ENCODE measurements around the gene CD302.
"Not testable (repeated sequence)": the region's sequence is repeated elsewhere in the genome, so short reads cannot be mapped to it uniquely, and the experiment has no call there.

CD302 gene

DNA sequence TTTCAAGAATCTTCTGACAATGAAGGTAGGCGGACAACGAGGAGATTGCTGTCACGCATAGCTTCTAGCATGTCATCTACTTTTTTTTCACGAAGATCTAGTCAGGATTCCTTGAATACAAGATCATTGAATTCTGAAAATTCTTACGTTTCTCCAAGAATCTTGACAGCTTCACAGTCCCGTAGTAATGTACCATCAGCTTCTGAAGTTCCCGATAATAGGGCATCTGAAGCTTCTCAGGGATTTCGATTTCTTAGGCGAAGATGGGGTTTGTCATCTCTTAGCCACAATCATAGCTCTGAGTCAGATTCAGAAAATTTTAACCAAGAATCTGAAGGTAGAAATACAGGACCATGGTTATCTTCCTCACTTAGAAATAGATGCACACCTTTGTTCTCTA, 49.9 kb downstream of the CD302 start:
- no peak for DNase-seq (ENCODE audit: low read depth)

DNA sequence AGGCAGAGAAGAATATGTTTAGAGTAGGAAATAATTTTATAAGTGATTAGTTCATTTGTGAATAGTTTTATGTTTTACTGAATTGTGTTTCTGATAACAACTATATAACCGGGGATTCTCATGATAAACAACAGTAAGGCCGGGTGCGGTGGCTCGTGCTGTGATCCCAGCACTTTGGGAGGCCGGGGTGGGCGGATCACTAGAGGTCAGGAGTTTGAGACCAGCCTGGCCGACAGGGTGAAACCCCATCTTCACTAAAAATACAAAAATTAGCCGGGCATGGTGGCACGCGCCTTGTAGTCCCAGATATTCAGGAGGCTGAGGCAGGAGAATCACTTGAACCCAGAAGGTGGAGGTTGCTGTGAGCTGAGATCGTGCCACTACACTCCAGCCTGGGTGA, 52.8 kb downstream of the CD302 start:
- DNase-seq (ENCODE audit: low read depth) = not testable (repeated sequence)

DNA sequence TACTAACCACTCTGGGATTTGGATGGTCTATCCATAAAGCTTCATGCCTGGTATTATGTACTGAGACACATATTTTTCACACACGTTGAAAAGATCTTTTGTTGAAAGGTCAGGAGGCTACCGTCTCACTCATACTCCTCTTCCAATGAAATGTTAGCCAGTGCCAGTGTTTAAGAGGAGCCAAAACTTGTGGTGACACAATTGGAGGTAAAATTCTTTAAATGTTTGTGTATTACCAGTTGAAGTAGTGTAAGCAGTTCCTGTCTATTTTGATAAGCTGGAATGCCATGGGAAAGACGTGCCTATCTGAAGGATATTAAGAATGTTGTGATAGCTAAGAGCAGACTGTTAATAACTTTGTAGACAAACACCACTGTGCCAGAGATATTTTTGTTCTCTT, 53.6 kb downstream of the CD302 start:
- no peak for DNase-seq (ENCODE audit: low read depth)

DNA sequence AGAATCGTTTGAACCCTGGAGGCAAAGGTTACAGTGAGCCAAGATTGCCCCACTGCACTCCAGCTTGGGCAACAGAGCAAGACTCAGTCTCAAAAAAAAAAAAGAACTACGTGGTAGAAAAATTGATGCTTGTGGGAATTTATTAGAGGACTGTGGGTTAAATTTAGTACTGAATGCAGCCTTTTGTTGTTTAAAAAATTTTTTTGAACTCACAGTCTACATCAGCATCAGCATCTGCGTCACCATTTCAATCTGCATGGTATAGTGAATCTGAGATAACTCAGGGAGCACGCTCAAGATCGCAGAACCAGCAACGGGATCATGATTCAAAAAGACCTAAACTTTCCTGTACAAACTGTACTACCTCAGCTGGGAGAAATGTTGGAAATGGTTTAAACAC, 55.2 kb downstream of the CD302 start:
- no peak for DNase-seq (ENCODE audit: low read depth)

DNA sequence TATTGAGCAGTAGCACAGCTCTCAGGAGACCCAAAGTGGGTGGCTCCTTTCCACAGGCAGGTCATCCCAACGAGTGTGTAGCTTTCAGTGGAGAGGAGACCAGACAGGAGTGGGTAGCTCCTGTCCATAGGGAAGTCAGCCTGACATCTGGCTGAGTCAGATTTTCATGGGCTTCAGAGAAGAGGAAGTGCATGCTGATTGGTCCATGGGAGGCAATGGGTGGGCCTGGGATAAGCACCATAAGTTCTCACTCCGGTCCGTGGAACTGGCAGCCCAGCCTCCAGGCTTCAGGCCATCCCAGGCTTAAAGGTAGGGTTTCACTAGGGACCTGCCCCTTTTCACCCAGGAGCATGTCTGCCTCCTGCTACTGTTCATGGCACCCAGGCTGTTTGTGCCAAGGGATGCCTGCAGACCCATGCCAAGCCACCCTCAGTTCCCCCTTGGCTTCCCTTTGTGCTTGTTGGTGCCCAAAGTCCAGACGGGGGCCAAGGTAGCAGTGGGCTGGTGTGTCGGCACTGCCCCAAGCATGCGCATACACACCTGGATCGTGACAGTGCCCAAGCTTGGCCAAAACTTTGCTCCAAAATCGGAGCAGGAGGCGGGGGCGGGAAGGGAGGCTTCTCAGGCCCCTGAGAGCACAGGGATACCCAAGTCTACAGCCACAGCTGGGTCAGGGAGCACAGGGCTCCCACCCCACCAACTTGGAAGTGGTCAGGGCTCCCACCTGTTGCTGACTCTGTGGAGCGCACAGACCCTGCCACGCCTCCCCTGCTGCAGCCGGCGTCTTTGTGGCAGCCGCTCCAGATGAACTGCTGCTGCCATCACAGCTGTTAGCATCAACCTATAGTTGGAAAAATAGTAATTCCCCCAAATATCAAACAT, 59.3 kb downstream of the CD302 start:
- no peak for DNase-seq (ENCODE audit: low read depth)

DNA sequence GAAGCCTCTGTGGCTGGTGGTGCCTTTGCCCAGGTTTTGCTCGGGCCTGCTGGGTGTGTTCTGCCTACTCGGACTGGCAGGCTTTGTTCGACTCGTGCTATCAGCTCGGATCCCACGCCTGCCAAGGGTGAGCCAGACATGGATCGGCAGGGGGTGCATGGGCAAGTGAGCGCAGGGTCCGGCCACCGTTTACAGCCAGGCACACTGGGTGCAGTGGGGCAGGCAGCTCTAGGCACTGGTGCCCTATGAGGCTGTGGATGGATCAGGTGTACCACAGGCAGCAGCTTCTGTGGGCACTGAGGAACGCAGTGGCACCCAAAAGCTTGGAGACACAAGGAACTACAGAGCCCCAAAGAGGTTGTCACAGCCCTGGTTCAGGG, 60.1 kb downstream of the CD302 start:
- DNase-seq (ENCODE audit: low read depth) = no peak

DNA sequence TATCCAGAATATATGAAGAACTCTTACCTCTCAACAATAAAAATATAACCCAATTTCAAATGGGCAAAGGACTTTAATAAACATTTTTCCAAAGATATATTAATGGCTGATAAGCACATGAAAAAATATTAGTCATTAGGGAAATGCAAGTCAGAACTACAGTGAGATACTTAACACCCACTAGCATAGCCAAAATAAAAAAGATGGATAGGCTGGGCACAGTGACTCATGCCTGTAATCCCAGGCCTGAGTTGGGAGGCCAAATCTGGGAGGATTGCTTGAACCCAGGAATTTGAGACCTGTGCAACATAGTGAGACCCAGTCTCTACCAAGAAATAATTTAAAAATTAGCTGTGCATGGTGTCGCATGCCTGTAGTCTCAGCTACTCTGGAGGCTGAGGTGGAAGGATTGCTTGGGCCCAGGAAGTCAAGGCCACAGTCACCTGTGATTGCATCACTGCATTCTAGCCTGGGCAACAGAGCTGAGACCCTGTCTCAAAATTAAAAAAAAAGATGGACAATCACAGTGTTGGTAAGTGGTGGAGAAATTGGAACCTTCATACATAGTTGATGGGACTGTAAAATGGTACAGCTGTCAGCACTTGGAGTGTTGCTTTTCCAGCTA, 60.6 kb downstream of the CD302 start:
- no peak for DNase-seq (ENCODE audit: low read depth)

DNA sequence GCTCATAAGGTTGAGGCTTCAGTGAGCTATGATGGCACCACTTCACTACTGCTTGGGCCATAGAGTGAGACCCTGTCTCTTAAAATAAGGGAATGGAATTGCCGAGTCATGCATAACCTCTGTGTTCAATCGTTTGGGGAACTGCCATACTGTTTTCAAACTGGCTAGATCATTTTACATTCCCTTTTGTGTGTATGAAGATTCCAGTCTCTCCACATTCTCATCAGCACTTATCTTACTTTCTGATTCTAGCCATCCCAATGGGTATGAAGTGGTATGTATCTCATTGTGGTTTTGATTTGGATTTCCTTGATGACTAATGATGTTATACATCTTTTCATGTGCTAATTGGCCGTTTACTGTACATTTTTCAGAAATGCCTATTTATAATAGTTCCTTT, 62.0 kb downstream of the CD302 start:
- DNase-seq (ENCODE audit: low read depth) = no peak

DNA sequence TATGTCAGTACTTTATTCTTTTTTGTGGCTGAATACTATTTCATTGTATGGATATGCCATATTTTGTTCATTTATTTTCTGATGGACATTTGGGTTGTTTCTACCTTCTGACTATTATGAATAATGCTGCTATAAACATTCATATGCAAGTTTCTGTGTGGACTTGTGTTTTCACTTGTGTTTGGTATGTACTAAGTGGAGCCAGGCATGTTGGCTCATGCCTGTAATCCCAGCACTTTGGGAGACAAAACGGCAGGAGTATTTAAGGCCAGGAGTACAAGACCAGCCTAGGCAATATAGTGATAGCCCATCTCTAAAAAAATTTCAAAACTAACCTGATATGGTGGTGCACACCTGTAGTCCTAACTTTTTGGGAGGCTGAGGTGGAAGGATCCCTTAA, 62.4 kb downstream of the CD302 start:
- no peak for DNase-seq (ENCODE audit: low read depth)

DNA sequence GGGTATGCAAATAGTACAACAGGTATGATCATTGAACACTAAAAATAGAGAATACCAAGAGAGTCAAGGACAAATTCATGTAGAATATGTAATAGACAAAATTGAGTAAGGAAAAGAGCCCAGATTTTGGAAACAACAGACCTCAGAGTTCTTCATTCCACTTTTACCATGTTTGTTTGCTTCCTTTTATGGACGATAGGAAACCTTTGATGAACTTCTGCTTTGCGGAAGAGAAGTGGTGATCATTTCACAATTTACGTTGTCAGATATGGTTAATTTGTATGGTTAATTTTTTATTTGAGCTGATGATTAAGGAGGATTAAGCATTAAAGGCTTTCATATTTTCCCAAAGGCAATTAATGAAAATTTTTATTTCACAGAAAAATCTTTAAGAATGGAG, 69.4 kb downstream of the CD302 start:
- DNase-seq (ENCODE audit: low read depth) = no peak

DNA sequence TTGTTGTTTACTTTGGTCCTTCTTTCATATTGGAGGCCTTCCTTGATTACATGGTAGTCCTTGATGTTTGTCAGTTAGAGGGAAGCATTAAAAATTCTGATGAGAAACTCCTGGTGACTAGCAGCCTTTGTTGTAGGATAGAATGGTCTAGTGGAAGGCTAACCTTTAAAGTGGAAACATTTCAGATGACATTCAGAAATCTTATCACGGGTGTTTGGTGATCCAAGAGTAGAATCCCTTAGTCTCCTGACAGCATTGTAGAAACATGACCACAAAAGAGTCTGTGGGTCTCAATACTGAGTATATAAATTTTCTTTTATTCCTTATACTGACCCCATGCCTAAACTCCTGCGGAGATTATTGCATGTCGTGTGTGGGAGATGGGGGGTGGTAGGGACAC, 72.3 kb downstream of the CD302 start:
- no peak for DNase-seq (ENCODE audit: low read depth)

DNA sequence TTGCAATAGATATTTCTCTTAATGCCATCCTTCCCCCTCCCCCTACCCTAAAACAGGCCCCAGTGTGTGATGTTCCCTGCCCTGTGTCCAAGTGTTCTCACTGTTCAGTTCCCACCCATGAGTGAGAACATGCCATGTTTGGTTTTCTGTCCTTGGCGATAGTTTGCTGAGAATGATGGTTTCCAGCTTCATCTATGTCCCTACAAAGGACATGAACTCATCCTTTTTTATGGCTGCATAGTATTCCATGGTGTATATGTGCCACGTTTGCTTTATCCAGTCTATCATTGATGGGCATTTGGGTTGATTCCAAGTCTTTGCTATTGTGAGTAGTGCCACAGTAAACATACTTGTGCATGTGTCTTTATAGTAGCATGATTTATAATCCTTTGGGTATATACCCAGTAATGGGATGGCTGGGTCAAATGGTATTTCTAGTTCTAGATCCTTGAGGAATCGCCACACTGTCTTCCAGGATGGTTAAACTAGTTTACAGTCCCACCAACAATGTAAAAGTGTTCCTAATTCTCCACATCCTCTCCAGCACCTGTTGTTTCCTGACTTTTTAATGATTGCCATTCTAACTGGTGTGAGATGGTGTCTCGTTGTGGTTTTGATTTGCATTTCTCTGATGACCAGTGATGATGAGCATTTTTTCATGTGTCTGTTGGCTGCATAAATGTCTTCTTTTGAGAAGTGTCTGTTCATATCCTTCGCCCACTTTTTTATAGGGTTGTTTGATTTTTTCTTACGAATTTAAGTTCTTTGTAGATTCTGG, 73.0 kb downstream of the CD302 start:
- DNase-seq (ENCODE audit: low read depth) = not testable (repeated sequence)

DNA sequence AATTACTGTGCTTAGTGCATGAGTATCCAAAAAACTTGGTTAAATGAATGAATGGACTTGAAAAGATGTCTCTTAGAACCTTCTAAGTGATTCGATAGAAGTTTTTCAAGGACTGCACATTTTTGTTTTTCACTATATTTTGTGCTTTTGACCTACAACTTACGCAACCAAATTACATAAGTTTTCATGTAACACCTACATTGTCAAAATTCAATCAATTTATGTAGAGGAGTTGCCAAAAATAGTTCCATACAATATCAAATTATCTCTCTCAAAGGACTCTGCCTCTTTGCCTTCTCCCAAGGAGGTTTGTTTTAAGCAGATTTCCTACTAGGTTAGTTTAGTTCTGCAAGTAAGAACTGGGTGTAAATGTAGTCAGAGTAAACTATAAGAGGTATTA, 75.4 kb downstream of the CD302 start:
- no peak for DNase-seq (ENCODE audit: low read depth)

DNA sequence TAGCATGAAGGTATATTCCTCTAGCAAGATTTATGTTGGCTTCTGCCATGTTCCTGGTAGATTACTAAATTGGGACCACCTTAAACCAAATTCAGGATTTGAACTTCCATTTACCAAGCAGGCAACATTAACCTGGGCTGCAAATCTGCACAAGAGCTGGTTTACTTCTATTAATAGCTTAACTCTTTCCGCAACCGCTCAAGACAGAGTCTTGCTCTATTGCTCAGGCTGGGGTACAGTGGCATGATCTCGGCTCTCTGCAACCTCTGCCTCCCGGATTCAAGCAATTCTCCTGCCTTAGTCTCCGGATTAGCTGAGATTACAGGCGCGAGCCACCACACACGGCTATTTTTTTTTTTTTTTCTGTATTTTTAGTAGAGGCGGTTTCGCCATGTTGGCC, 77.3 kb downstream of the CD302 start:
- no peak for DNase-seq (ENCODE audit: low read depth)

Data from stromal cell of bone marrow (primary cell).